ENCODE data around the gene PRODH.
A peak's percentile ranks its signal among the peaks of the same experiment; 100 is the strongest.
"Not testable (repeated sequence)": the region's sequence is repeated elsewhere in the genome, so short reads cannot be mapped to it uniquely, and the experiment has no call there.

PRODH gene

DNA sequence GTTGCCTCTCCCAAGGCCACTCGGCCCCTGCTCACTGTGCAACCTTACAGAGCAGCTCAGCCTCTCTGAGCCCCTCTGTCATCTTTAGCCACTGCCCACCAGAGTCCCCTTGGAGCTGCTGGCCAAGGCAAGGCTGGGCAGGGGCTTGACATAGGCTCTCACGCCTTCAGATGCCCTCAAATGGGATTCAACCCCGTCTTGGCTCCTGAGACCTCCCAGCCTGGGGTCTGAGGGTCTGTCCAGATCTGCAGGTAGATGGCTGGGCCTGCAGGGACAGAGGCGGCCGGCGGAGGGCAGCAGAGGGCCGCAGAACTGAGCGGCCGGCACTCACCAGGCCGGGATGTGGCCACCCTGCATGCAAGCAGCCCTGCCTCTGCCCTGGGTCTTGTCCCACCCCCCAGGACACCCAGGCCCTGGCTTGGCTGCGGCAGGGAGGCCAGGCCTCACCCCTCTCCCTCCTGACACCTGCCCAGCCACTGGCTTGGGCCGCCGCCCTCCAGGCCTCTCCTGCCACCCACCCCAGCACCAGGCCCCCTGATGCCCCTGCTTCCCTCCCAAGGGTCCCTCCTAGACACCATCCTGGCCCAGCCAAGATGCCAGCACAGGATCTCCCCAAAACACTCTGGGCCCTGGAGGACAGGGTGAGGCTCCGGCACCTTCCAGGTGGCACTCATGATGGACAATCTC, 18.4 kb upstream of the PRODH start:
- DNase-seq: peak; percentile 65 to 72

DNA sequence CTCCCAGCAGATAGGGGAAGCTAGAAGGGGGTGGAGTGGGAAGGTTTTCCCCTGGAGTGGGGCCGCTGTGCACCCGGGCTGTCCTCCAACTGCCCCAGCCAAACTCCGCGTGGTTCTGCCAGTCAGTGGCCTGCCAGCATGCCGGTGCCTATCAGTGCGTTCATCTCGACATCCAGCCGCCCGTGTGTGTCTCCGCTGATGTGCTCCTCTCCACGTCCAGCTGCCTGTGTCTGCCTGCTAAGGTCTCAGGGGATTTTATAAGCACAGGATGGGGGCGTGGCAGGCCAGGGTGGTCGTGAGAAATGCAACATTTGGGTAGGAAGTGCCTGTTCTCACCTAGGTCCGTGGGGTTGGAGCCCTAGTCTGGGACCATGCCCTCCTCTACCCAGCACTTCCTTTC, 17.0 kb upstream of the PRODH start:
- not testable (repeated sequence) for DNase-seq

DNA sequence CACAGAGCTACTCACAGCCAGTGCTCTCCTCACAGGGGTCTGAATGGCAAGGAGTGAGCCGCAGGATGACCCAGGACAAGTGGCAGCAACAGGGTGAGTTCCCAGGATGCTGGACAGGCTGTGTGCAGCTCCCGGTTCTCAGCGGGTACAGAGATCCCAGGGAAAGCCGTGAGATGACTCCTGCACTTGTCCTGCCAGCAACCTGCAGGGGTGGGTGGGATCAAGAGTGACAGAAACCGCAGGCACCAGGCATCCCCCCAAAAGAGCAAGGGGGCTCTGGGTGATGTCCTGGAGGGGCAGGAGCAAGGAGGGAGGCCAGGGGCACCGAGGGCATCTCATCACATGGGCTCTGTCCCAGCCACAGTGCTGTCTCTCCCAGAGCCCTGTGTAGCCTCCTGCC, 15.9 kb upstream of the PRODH start:
- DNase-seq: no peak

DNA sequence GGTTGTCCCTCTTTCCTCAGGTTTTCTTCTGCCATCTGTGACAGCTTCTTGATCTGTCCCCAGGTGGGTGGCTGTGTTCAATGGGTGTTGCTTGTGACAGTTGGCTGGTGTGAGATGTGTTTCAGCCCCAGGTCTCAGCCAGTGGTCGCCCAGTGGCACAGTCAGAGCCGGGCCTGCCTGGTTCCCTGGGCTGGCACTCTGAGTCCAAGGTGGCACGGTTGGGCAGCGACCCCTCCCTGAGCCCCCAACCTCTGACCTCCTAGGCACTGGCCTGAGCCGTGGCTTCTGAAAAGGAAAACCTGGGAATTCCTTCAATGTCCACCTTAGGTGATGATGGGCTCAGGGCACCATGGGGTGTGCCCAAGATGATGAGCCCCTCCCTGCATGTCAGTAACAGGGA, 14.0 kb upstream of the PRODH start:
- no peak for DNase-seq

DNA sequence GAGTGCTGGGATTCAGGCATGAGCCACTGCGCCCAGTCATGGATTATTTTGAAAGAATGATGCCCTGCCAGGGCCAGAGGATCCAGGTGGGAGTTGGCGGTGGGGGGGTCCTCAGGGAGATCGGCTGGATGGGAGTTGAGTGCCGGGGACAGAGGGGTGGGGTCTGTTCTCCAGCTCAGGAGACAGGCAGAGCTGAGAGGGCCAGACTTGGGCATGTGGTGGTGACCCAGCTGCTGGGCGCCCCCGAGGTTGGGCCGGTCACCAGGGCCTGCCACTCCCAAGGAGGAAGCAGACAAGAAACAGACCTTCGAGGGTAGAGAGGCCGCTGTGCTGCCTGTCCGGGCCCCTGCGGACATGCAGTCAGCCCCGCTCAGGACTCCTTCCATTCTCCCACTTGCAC, 11.8 kb upstream of the PRODH start:
- DNase-seq: no peak

DNA sequence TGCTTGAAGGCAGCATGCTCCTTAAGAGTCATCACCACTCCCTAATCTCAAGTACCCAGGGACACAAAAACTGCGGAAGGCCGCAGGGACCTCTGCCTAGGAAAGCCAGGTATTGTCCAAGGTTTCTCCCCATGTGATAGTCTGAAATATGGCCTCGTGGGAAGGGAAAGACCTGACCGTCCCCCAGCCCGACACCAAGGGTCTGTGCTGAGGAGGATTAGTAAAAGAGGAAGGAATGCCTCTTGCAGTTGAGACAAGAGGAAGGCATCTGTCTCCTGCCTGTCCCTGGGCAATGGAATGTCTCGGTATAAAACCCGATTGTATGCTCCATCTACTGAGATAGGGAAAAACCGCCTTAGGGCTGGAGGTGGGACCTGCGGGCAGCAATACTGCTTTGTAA, 11.0 kb upstream of the PRODH start:
- DNase-seq: not testable (repeated sequence)

DNA sequence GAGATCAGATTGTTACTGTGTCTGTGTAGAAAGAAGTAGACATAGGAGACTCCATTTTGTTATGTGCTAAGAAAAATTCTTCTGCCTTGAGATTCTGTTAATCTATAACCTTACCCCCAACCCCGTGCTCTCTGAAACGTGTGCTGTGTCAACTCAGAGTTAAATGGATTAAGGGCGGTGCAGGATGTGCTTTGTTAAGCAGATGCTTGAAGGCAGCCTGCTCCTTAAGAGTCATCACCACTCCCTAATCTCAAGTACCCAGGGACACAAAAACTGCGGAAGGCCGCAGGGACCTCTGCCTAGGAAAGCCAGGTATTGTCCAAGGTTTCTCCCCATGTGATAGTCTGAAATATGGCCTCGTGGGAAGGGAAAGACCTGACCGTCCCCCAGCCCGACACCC, 2.6 kb upstream of the PRODH start:
- DNase-seq: not testable (repeated sequence)

DNA sequence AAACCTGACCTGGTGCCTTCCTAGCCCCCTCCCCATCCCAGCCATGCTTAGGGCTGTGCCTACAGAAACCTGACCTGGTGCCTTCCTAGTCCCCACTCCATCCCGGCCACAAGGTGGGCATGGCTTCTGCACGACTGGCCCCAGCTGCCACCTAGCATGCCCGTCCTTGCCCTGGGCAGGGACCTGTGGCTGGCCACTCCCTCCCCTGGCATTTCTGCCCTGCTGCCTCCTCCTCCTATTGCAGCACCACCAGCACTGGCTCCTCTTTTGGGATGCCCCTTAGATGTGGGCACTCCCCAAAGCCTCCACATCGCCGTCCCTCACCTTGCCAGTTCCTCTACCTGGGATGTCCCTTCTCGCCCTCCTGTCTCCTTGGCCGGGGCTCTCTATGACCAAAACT, 1.4 kb downstream of the PRODH start:
- not testable (repeated sequence) for DNase-seq

DNA sequence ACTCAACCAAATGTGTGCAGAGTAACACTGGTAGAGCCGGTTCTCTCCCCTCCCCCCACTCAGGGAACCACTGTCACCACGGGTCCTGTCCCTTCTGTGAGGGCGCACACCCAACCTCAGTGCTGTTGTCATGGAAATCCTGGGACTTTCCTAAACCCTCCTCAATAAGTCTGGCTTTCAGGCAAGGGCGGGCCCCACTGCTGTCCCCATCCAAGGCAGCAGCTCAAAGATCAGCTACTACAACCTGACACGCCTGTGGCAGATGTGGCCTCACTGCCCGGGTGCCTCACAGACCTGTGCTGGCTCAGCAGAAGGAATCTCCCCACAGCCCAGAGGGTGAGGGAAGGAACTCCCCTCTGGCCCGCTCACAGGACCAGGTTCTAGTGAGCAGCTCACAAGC, 2.2 kb downstream of the PRODH start:
- no peak for DNase-seq

DNA sequence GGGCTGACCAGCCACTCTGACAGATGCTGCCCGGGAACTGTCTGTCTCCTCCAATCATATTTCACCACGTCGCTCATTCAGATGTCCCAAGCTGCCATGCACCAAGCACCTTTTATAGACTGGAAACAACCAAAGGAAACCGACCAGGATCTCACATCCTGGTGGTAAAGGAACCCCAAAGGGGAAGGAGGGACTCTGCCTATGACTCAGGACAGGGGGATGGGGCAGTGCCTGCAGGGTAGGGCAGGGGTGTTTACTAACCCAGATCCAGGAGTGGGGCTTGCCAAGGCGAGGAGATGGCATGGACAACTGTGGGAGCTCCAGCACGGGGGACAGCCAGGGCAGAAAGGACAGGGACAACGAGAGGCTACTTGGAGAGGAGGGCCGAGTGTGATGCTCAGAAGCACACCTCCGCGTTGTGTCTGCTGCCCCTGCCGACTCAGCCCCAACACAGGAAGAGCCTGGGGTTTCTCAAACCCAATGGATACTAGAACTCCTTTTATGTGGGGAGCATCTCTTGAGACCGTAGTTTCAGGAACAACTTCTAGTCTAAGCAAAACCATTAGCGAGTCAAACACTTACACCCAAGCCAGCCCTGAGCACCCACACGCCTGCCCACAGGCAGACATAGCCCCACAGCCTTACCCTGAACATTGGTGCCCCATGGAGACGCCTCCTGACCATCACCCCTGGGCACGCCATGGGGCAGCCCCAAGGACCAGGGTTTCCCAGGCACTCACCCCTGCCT, 4.0 kb downstream of the PRODH start:
- DNase-seq: no peak

DNA sequence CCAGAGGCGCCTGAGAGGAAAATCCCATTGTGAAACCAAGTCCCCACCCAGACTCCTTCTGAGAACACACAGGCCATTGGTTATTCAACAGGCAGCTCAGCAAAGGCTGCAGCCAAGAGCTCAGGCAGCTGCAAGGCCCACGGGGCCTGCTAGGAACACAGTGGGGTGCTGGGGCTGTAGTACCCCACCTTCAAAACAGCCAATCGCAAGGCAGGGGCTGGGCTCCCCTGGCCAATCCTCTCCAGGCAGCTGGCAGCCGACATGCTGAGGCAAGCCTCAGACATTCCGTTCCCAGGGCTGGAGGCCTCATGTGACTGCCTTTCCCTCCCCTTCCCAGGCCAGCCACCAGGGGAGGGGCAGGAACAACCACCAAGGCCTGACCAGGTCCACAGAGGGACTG, 6.6 kb downstream of the PRODH start:
- DNase-seq: no peak

DNA sequence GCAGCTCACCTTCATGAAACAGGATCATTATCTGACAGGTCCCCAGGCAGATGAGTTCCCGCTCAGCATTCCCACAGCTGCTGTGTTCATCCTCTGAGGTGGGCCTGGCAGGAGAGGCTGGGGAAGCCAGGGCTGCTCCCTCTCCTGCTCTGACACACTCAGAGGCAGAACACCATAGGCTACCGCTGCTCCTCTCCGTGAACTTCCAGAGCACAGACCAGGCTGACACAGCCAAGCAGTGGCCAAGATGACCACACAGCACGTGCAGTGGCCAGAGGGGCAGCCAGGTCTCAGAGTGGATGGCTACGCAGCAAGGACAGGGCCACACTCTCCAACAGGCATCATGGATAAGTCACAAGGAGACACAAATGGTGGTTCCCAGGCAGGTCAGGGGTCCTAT, 8.5 kb downstream of the PRODH start:
- DNase-seq: no peak

DNA sequence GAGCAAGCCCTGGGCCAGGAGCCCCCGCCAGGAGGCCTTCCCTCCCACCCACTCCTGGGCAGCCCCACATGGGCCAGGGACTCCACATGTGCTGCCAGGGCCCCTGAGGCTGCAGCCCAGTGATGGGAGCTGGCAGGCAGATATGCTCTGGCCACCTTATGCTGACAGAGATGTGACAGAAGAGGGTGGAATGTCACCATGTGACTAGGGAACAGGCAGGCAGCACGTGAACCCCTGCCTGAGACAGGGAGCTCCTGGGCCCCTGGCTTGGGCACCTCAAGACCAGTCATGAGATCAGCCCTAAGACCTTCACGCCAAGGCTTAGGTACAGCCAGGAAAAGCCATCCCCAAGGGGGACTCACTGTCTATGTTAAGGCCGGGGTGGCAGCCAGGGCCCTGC, 9.1 kb downstream of the PRODH start:
- no peak for DNase-seq

DNA sequence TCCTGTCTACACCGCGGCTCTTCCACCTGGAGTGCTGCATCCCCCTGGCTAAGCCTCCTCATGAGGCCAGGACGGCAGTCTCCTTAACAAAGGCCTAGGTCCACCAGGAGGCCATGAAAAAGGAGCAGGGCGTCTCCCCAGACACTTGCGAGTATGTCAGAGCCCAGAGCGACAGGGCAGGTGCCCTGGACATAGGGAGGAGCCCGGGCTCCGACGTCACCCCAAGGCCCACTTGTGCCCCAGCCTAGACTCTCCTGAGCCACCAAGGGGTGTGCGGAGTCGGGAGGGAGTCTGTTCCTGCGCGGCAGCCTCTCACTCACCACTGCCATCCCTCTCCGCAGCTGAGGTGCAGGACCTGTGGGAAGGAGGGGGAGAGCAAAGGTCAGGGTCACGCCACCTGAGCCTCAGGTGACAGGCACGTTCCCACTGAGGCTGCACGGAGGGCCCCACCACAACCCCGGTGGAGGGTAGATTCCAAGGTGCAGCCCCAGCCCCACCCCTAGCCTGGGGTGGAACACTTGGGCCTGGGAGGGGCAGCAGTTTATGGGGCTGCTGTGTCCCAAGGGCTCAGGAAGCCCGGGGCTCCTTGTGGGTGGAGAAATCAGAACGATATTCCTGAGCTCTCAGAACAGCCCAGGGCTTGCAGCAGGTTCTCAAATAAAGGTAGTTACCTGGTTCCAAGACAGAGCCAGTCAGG, 10.6 kb downstream of the PRODH start:
- no peak for DNase-seq

DNA sequence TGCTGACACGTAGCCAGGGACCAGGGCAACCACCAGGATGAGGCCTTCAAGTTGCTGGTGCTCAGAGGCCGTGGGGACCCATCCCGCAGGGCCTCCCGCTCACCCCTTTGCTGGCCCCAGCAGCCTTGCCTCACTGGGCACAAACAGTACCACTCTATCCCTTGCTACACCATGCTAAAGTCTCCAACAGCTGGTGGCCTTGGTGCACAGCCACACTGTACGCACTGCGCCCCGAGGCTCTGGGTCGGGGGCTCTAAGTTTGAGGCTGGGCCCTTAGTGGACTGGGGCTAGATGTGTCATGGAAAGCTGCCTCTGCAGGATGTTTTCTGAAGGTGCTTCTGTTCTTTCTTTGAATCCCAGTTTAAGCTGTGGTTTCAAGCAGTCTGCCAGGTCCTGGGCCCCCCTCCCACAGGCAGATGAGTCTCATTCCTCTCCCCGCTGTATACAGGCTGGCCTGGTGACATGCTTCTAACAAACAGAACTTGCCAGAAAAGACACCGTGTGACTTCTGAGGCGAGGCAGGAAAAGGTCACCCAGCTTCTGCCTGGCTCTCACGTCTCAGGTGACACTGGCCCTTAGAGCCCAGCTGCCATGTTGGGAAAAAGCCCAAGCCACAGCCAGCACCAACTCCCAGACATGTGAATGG, 15.7 kb downstream of the PRODH start:
- DNase-seq: not testable (repeated sequence)

DNA sequence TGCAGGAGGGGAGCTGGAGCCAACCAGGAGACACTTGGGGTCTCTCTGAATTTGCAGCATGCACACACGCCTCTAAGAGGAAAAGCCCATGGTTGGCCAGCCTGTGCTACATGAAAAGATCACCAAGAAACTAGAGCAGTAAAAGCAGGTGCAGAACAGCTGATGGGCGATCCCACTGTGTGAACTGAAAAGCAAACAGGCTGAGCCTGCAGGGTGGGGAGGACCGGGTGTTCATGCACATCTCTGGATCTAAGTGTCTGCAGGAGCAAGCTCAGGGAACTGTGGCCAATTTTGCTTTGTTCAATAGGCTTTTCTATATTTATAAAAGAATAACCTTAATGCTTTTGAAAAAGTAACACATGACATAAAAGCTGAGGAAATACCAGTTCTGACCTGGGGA, 18.3 kb downstream of the PRODH start:
- DNase-seq: not testable (repeated sequence)

DNA sequence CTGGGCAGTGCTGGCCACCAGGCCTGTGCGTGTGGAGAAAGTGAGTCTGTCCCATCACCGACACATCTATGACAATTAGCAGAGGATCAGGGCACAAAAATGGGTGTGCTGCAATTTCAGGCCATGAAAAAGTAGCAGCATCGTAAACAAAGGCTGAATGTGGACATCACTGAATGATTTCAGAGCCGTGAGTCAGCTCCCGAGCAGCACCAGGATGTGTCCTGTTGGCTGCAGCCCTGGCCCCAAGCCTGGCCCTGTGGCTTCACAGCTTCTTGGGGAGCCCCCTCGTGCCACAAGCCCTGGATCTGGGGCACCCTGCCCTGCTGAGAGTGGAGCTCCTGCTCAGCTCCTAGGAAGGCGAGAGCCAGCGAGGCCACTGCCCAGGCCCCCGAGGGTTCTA, 20.5 kb downstream of the PRODH start:
- DNase-seq: not testable (repeated sequence)

DNA sequence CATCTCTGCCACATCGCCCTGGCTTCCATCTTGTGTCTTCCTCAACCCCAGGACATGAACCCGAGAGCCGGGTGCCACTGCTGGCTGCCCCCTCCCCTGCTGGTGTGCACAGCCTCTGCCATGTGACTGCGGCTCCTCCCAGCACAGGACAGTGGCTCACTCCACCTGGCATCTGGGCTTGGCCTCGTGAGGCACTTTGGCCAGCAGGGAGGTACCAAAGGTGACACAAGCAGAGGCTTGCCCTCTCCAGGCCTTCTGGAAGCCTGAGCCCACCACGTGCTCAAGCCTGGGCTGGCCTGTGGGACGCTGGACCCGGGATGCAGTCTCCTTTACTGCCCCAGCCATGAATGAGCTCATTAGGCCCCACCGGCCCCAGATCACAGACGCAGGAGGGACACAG, 21.5 kb downstream of the PRODH start:
- DNase-seq: not testable (repeated sequence)

DNA sequence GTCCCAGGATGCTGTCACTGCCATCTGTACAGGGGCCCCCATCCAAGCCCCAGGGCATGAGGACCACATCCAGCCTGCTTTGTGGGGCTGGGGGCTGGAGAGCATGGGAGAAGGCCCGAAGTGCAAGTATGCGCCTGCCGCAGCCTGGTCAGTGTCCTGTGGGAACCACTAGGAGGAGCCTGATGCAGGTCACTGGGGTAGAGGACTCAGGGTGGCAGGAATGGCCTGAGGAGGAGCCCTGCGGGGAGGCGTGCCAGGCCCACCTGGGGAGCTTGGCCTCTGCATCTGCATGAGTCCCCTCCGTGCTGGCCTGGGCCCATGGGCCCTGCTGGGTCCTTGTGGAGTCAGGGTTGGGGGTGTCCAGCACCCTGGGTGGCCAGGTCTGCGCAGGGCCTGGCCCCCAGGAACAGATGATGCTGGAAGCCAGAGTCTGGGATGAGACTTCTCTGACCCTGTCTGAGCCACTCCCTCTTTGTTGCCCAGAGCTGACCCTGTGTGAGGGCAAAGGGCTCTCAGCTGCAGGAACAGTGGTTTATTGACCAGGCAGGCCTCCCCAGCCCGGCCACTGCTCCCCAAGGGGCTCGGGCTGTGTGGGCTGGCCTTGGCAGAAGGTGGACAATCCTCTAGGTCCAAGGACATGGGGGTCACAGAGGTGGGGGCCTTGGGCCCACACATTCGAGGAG, 23.7 kb downstream of the PRODH start:
- not testable (repeated sequence) for DNase-seq

DNA sequence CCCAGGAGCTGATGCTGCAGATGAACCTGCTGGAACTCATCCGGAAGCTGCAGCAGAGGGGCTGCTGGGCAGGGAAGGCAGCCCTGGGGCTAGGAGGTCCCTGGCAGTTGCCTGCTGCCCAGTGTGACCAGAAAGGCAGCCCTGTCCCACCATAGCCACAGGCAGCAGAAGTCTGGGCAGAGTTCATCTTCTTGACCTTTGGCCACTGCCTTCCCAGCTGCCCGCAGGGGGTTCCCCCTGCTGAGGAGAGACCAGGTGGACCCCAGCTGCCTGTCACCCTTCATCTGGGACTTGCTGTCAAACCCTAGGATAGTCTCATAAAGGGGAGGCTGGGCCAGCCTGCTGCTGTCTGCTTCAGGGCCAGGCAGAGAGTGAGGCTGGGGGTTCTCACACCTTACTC, 24.6 kb downstream of the PRODH start:
- not testable (repeated sequence) for DNase-seq

DNA sequence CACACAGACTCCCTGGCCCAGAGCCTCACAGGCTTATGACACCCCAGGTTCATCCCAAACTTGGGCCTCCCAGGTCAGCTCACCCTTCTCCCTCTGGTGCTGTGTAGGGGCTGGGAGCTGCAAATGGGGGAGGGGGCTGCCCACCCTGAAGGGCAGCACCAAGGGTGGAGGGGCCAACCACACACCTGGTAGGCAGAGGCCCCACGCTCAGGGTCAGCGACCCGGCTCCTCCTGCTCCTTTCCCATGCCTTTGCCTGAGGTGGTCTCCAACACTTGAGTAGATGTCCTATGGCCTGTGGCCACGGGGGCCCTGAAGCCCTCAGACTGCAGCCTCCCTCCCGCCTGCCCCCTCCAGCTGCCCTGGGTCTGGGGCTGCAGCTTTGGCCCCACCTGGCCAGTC, 26.5 kb downstream of the PRODH start:
- DNase-seq: no peak

DNA sequence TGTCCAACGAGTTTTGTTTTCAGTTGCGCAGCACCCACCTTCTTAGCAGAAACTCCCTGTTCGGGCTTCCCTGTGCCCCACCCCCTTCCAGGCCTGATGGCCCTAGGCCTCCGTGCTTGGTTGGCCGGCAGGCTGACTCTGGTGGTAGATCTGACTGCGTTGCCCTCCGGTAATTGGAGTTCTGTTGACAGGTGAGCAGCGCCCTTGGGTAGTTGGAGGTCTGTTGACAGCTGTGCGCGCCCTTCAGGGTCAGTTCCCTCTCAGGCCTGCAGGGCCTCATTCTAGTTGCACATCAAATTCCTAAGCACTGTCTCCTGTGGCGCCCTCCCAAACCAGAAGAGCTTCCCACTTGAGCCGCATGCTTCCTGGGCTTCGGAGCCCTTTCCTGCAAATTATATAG, 29.2 kb downstream of the PRODH start:
- peak in 1 of 2 donors; percentile 0 for DNase-seq

DNA sequence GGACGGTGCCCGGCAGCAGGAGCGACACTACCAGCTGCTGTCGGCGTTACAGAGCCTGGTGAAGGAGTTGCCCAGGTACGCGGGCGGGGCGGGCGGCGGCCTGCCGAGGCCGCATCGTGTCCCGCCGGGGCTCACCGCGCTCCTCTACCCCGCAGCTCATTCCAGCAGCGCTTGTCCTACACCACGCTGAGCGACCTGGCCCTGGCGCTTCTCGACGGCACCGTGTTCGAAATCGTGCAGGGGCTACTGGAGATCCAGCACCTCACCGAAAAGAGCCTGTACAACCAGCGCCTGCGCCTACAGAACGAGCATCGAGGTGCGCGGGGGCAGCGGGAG, 29.7 kb downstream of the PRODH start:
- not testable (repeated sequence) for DNase-seq

Measured in stimulated activated CD4-positive, alpha-beta T cell treated with anti-CD3 and anti-CD28 coated beads, Interleukin-2, amount 100 ng/mL, for 24 hours (primary cell).